Hematopoietic multipotent progenitor cell treated with erythropoietin and hydrocortisone succinate and interleukin-3 and kit ligand, for 17 days (in vitro differentiated cells): ENCODE results near the gene CRACDL.

ENCODE experiments used
- DNase-seq: peaks from one replicate; pipeline ENCODE4 v3.0.0-alpha.2; 2015; ENCODE audit warnings: low spot score

Gene CRACDL

DNA sequence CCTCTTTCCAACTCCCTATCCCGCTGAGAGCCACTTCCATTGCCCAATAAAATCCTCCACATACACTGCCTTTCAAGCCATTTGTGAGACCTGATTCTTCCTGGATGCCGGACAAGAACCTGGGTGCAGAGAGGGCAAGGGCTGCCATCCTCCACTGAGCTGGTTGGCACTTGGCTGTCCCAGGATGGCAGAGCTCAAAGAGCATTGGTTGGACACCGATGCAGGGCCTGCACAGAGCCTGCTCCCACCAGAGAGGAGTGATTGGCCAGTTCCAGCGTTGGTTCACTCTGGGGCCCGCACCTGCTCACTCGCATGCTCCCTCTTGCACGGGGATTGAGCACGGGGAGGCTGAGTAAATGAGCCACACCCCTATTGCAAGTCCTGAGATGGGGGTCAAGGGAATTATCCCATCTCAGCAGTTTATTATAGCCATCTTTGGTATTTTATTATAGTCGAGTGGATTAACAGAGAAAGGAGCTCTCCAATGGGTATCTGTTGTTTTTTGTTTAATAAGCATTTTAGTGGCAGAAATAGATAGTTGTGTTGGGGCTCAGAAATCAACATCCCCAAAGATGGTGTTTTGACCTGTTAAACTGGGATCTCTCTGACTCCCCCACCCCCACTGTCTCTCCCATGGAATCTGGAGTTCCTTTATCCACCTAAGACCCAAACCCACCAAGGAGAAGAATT is 185.3 kb downstream of the CRACDL start:
- no peak for DNase-seq

GRCh38 chr2:98749066-98749450 is 187.0 kb downstream of the CRACDL start:
- no peak for DNase-seq

GRCh38 chr2:98748292-98749065 is 187.5 kb downstream of the CRACDL start:
- DNase-seq, result no peak

DNA sequence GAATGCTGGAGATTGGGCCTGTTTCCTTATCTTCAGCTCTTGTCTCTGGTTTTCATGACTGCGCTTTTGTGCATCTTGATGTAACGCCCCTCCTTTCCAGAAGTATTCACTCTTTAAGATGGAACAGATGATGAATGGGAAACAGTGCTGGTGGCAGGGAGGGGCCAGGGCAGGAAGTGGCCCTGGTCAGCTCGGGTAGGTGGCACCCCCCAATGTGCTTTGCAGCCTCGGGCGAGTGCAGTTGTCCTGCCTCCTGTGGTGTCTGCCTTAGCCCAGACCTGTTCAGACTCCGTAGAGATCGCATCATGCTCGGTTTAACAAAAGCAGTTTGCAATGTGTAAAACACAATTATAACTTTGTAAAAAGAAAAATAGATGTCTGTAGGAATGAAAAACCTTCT is 188.1 kb downstream of the CRACDL start:
- DNase-seq, result no peak

- no peak for DNase-seq
Observed at GRCh38 chr2:98746426-98746825, 189.6 kb downstream of the CRACDL start.

GRCh38 chr2:98744595-98744994 is 191.4 kb downstream of the CRACDL start:
- DNase-seq, result no peak
